GM12891 (cell line): ENCODE measurements around the gene ARHGAP6.

Experiments used
- DNase-seq: peaks from one replicate; pipeline ENCODE4 v3.0.0; 2011; ENCODE audit warnings: low spot score; ENCODE audit not compliant: insufficient read length
- FAIRE-seq: peaks from 2 replicates; lab custom pipeline; 2011; peaks lifted over from hg19 to GRCh38; lab: Jason Lieb, UNC
- PAX5 ChIP-seq: IDR thresholded peaks from 2 replicates; pipeline ENCODE4 v1.6.1; 2011; ENCODE audit warnings: low read length, moderate library complexity, mild to moderate bottlenecking; ENCODE audit not compliant: insufficient read depth, severe bottlenecking
- POLR2A ChIP-seq: IDR thresholded peaks from 2 replicates; pipeline ENCODE4 v1.6.1; 2011; ENCODE audit warnings: low read depth, low read length, control low read depth
- POLR2AphosphoS5 ChIP-seq: IDR thresholded peaks from 2 replicates; pipeline ENCODE4 v1.6.1; 2011; ENCODE audit warnings: low read depth, low read length, control low read depth
- POU2F2 ChIP-seq: IDR thresholded peaks from 2 replicates; pipeline ENCODE4 v1.6.1; 2011; ENCODE audit warnings: low read depth, mild to moderate bottlenecking, control low read depth, low read length, moderate library complexity
- SPI1 ChIP-seq: IDR thresholded peaks from 2 replicates; pipeline ENCODE4 v1.6.1; 2011; ENCODE audit warnings: low read depth, low read length, control low read depth
- TAF1 ChIP-seq: IDR thresholded peaks from 2 replicates; pipeline ENCODE4 v1.6.1; 2011; ENCODE audit warnings: low read depth, low read length, control low read depth

The ARHGAP6 gene

GRCh38 chrX:11687157-11687556 lies 21.4 kb upstream of the ARHGAP6 start:
- FAIRE-seq (peak; percentile 13), DNase-seq (no peak)
- no peak for TF ChIP-seq PAX5
- TF ChIP-seq POU2F2, result no peak
- no peak for TF ChIP-seq SPI1

GRCh38 chrX:11683057-11683456 lies 17.3 kb upstream of the ARHGAP6 start:
- TF ChIP-seq PAX5 (no peak), TAF1 (no peak), POLR2A (no peak), SPI1 (no peak), POU2F2 (no peak), POLR2AphosphoS5 (no peak)
- FAIRE-seq (no peak), DNase-seq (no peak)

- DNase-seq (no peak), FAIRE-seq (no peak)
- no peak for TF ChIP-seq POLR2A
- no peak for TF ChIP-seq TAF1
- no peak for TF ChIP-seq SPI1
- no peak for TF ChIP-seq POU2F2
- no peak for TF ChIP-seq PAX5
- TF ChIP-seq POLR2AphosphoS5, result no peak
These were observed 12.4 kb upstream of the ARHGAP6 start for GRCh38 chrX:11678158-11678557.

- FAIRE-seq, result peak; percentile 13
- TF ChIP-seq SPI1 (no peak), POLR2AphosphoS5 (no peak), POLR2A (no peak), TAF1 (no peak)
- DNase-seq, result no peak
These were observed 6.5 kb upstream of the ARHGAP6 start for GRCh38 chrX:11672213-11672612.

GRCh38 chrX:11670316-11670715 lies 4.6 kb upstream of the ARHGAP6 start:
- TF ChIP-seq POLR2AphosphoS5 (no peak), POU2F2 (no peak), SPI1 (no peak), TAF1 (no peak), POLR2A (no peak), PAX5 (no peak)
- FAIRE-seq (no peak), DNase-seq (no peak)

GRCh38 chrX:11666952-11667685 lies 1.4 kb upstream of the ARHGAP6 start:
- TF ChIP-seq TAF1 (no peak), POLR2A (no peak), POLR2AphosphoS5 (no peak), SPI1 (no peak), PAX5 (no peak), POU2F2 (no peak)
- FAIRE-seq, result peak; percentile 57
- DNase-seq, result no peak

- TF ChIP-seq PAX5 (no peak), POU2F2 (no peak), SPI1 (no peak), POLR2AphosphoS5 (no peak), POLR2A (no peak), TAF1 (no peak)
- FAIRE-seq (no peak), DNase-seq (no peak)
These were observed 444 bp upstream of the ARHGAP6 start for GRCh38 chrX:11666164-11666563.

GRCh38 chrX:11664211-11665167 lies 1.2 kb downstream of the ARHGAP6 start:
- peak; percentile 1 for DNase-seq
- no peak for FAIRE-seq
- TF ChIP-seq POLR2AphosphoS5, result no peak
- TF ChIP-seq POLR2A, result no peak
- TF ChIP-seq SPI1, result no peak
- TF ChIP-seq PAX5, result no peak
- TF ChIP-seq POU2F2, result no peak
- TF ChIP-seq TAF1, result no peak

- DNase-seq (no peak), FAIRE-seq (no peak)
- no peak for TF ChIP-seq SPI1
- TF ChIP-seq PAX5, result no peak
- TF ChIP-seq POLR2A, result no peak
- no peak for TF ChIP-seq TAF1
- no peak for TF ChIP-seq POU2F2
- TF ChIP-seq POLR2AphosphoS5, result no peak
These were observed 1.9 kb downstream of the ARHGAP6 start for GRCh38 chrX:11663875-11664210.
